B cell (primary cell): ENCODE data around the gene PPP1R9A. TPM values are rescaled to one million over a fixed set of nuclear protein-coding genes. Genes with fewer than 3 reads are reported as not detected.

Experiments
- polyA plus RNA-seq: library from polyadenylated mRNA; depleted of rRNA; stranded (reverse); fragments of >200 nt; gene quantifications from 2 replicates; pipeline ENCODE4 v1.2.3, GENCODE V29; 2012
- small RNA-seq: library from RNA; depleted of rRNA; stranded (forward); fragments of <200 nt; gene quantifications from one replicate; pipeline ENCODE3, GENCODE V24; 2012; ENCODE audit warnings: low replicate concordance, low read depth; ENCODE audit not compliant: insufficient read length
- total RNA-seq, 2 donors: library from RNA; stranded (reverse); fragments of 120-200 nt in 1 of 2; gene quantifications; 1 replicate in 1 of 2; 2 replicates in 1 of 2; pipeline versions ENCODE4 v1.2.3 to v1.2.4, GENCODE V29; 2013 to 2022

The PPP1R9A gene
- total and polyA plus RNA-seq, 2 donors (not counting 1 experiment from before 2014, with no cell fraction given) = 1.1 to 4.8 TPM

Small RNA genes lying within 50 kb of the gene (small RNA-seq; reads per million reads assigned to genes)
- gene AC002429.1 (not detected), gene HINT1P2 (not detected), gene RNU4-16P (not detected)
